ELF-1 (cell line): ENCODE results near the gene VPS35L.

Experiments
- DNase-seq: peaks from one replicate; pipeline ENCODE4 v3.0.0-alpha.2; 2016; ENCODE audit warnings: low read depth, low spot score

The VPS35L gene

DNA sequence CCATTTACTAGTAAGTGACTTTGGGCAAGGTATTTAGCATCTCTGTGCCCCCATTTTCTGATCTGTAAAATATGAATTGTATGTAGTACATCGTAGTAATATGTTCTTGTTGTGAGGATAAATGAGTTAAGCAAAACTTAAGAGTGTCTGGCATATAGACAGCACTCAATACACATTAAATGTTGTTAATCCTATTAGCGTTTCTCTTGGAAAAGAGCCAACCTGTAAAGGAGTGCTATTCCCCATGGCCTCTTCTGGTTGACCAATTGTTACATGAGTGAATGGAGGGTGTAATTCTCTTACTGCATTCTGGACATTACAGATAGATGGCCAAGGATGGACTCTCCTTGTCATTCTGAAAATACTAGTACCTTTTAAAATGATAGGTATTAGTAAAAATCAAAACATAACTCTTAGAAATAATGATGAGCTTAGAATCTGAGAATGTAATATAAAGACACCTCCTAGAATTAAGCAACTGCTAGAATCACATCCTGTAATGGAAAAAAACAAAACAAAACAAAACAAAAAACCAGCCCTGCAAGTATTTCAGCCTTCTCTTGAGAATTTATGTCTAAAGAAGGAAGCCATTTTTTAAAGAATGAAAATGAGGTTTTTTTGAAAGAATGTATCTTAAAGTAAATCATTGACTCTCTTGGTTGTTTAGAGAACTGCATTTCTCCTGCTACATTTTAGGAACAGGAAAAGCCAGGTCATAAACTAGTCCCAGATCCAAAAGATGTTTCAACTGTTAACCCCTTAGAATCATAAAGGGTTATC lies 193.1 kb downstream of the VPS35L start:
- DNase-seq, result no peak

DNA sequence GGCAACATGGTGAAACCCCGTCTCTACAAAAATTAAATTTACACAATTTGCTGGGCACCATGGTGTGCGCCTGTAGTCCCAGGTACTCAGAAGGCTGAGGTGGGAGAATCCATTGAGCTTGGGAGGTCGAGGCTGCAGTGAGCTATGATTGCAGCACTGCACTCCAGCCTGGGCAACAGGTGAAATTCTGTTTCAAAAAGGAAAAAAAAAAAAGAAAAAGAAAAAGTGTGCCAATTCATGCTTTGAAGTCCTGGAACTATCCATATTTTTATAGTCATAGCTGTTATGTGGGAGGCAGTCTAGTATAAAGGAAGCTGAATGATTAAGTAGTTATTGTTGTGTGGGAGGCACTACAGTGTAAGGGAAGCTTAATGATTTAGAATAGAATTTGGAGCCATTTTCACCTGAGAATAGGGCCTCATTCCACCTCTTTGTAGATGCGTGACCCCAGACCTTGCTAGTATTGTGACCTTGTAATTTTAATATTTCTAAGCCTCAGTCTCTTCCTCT lies 194.1 kb downstream of the VPS35L start:
- no peak for DNase-seq
